SK-N-SH treated with all-trans-retinoic acid at 6 μM for 48 hours (cell line): ENCODE results near the gene GNAZ.

Experiments
- ATAC-seq: fragments of 200-7000 bp; cut with Tn5 transposase; 3 replicates; pipeline ENCODE4 v1.9.1; 2020; ENCODE audit warnings: mild to moderate bottlenecking, moderate library complexity
- ARNTL ChIP-seq: fragments of 450-650 bp; formaldehyde crosslinking; IDR thresholded peaks from 2 replicates; pipeline ENCODE4 v1.5.0; 2020; ENCODE audit warnings: low read depth, mild to moderate bottlenecking, moderate library complexity, borderline replicate concordance
- BACH2 ChIP-seq: fragments of 250-450 bp; sonication (Bioruptor Pico); IDR thresholded peaks from 2 replicates; pipeline ENCODE4 v1.9.0; 2021; ENCODE audit warnings: mild to moderate bottlenecking, borderline replicate concordance
- CREB5 ChIP-seq: fragments of 250-450 bp; sonication (Bioruptor Pico); IDR thresholded peaks from 2 replicates; pipeline ENCODE4 v1.5.1; 2020; ENCODE audit warnings: low read depth, mild to moderate bottlenecking, moderate library complexity
- CSDC2 ChIP-seq: fragments of 250-450 bp; sonication (Bioruptor Pico); IDR thresholded peaks from 2 replicates; pipeline ENCODE4 v1.5.0; 2020; ENCODE audit warnings: mild to moderate bottlenecking, moderate library complexity
- CSRNP3 ChIP-seq: fragments of 250-450 bp; sonication (Bioruptor Pico); IDR thresholded peaks from 2 replicates; pipeline ENCODE4 v1.5.1; 2021; ENCODE audit warnings: mild to moderate bottlenecking, moderate library complexity
- ESRRG ChIP-seq: fragments of 250-450 bp; sonication (Bioruptor Pico); IDR thresholded peaks from 2 replicates; pipeline ENCODE4 v1.6.1; 2021; ENCODE audit warnings: mild to moderate bottlenecking
- GLIS3 ChIP-seq: fragments of 250-450 bp; sonication (Bioruptor Pico); IDR thresholded peaks from 2 replicates; pipeline ENCODE4 v1.5.0; 2020; ENCODE audit warnings: mild to moderate bottlenecking, moderate library complexity
- OSR1 ChIP-seq: fragments of 250-450 bp; sonication (Bioruptor Pico); IDR thresholded peaks from 2 replicates; pipeline ENCODE4 v1.8.0; 2022; ENCODE audit warnings: moderate library complexity, mild to moderate bottlenecking, inconsistent platforms
- PPARA ChIP-seq: fragments of 250-450 bp; sonication (Bioruptor Pico); IDR thresholded peaks from 2 replicates; pipeline ENCODE4 v1.5.0; 2020; ENCODE audit warnings: mild to moderate bottlenecking, borderline replicate concordance
- SNAI2 ChIP-seq: fragments of 250-450 bp; sonication (Bioruptor Pico); IDR thresholded peaks from 2 replicates; pipeline ENCODE4 v1.5.0; 2020; ENCODE audit warnings: mild to moderate bottlenecking, moderate library complexity
- TCF4 ChIP-seq: fragments of 250-450 bp; sonication (Bioruptor Pico); IDR thresholded peaks from 2 replicates; pipeline ENCODE4 v1.8.0; 2021; ENCODE audit warnings: mild to moderate bottlenecking, moderate library complexity, borderline replicate concordance
- TOX ChIP-seq: fragments of 250-450 bp; sonication (Bioruptor Pico); IDR thresholded peaks from 2 replicates; pipeline ENCODE4 v1.8.0; 2021; ENCODE audit warnings: mild to moderate bottlenecking, moderate library complexity, borderline replicate concordance
- ZC3H10 ChIP-seq: fragments of 250-450 bp; sonication (Bioruptor Pico); IDR thresholded peaks from 2 replicates; pipeline ENCODE4 v1.5.1; 2021; ENCODE audit warnings: mild to moderate bottlenecking, moderate library complexity
- ZFP3 ChIP-seq: fragments of 250-450 bp; sonication (Bioruptor Pico); IDR thresholded peaks from 2 replicates; pipeline ENCODE4 v1.5.0; 2020; ENCODE audit warnings: mild to moderate bottlenecking, moderate library complexity
- ZFP30 ChIP-seq: fragments of 450-650 bp; formaldehyde crosslinking; IDR thresholded peaks from 2 replicates; pipeline ENCODE4 v1.5.0; 2022; ENCODE audit warnings: mild to moderate bottlenecking, moderate library complexity
- ZNF565 ChIP-seq: fragments of 450-650 bp; formaldehyde crosslinking; conservative IDR thresholded peaks from 2 replicates; pipeline ENCODE4 v1.5.0; 2020; ENCODE audit warnings: low read depth, mild to moderate bottlenecking, moderate library complexity
- ZNF70 ChIP-seq: fragments of 450-650 bp; formaldehyde crosslinking; IDR thresholded peaks from 2 replicates; pipeline ENCODE4 v1.5.0; 2020; ENCODE audit warnings: mild to moderate bottlenecking, moderate library complexity
- TF ChIP-seq, protein P1 (sequence below): fragments of 250-450 bp; sonication (Bioruptor Pico); IDR thresholded peaks from 2 replicates; pipeline ENCODE4 v1.8.0; 2020; ENCODE audit warnings: mild to moderate bottlenecking, moderate library complexity, borderline replicate concordance
- TF ChIP-seq, protein P2 (sequence below): fragments of 250-450 bp; sonication (Bioruptor Pico); IDR thresholded peaks from 2 replicates; pipeline ENCODE4 v1.8.0; 2021; ENCODE audit warnings: low read depth, mild to moderate bottlenecking, moderate library complexity, borderline replicate concordance
- TF ChIP-seq, protein P3 (sequence below): fragments of 250-450 bp; sonication (Bioruptor Pico); IDR thresholded peaks from 2 replicates; pipeline ENCODE4 v1.5.0; 2020; ENCODE audit warnings: mild to moderate bottlenecking, moderate library complexity

Gene GNAZ

DNA sequence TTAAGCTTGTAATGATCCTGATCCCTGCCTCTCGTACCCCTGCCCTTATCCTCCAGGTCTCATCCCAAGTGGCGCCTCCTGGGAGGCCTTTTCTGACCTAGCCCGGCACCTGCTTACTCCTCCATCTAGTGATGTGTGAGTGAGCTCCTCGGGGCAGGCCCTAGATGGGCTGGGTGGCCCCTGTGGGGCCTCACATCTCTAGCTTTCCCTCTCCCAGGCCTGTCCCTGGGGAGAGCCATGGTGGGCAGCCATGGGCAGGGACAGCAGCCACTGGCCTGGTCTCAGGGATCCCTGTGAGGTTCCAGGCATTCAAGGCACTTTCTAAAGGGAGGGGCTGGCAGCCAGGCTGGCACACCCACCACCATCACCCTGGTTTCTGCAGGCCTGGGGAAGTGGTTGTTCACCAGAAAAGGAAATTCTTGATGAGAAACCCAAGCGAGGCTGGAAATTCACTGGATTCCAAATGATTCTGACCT is 27.9 kb downstream of the GNAZ start:
- ATAC-seq: no peak

GRCh38 chr22:23098718-23099530 is 28.6 kb downstream of the GNAZ start:
- ATAC-seq: no peak
- TF ChIP-seq, protein P1, sequence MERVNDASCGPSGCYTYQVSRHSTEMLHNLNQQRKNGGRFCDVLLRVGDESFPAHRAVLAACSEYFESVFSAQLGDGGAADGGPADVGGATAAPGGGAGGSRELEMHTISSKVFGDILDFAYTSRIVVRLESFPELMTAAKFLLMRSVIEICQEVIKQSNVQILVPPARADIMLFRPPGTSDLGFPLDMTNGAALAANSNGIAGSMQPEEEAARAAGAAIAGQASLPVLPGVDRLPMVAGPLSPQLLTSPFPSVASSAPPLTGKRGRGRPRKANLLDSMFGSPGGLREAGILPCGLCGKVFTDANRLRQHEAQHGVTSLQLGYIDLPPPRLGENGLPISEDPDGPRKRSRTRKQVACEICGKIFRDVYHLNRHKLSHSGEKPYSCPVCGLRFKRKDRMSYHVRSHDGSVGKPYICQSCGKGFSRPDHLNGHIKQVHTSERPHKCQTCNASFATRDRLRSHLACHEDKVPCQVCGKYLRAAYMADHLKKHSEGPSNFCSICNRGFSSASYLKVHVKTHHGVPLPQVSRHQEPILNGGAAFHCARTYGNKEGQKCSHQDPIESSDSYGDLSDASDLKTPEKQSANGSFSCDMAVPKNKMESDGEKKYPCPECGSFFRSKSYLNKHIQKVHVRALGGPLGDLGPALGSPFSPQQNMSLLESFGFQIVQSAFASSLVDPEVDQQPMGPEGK (CRISPR knock-in tag): no peak
- TF ChIP-seq ZC3H10: no peak
- TF ChIP-seq CSRNP3: no peak
- no peak for TF ChIP-seq ARNTL (CRISPR knock-in tag)
- no peak for TF ChIP-seq TCF4 (CRISPR knock-in tag)
- TF ChIP-seq TOX (CRISPR knock-in tag): no peak
- no peak for TF ChIP-seq ZFP30 (CRISPR knock-in tag)
- TF ChIP-seq CREB5: no peak
- TF ChIP-seq, protein P2, sequence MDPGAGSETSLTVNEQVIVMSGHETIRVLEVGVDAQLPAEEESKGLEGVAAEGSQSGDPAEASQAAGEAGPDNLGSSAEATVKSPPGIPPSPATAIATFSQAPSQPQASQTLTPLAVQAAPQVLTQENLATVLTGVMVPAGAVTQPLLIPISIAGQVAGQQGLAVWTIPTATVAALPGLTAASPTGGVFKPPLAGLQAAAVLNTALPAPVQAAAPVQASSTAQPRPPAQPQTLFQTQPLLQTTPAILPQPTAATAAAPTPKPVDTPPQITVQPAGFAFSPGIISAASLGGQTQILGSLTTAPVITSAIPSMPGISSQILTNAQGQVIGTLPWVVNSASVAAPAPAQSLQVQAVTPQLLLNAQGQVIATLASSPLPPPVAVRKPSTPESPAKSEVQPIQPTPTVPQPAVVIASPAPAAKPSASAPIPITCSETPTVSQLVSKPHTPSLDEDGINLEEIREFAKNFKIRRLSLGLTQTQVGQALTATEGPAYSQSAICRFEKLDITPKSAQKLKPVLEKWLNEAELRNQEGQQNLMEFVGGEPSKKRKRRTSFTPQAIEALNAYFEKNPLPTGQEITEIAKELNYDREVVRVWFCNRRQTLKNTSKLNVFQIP (CRISPR knock-in tag): no peak
- TF ChIP-seq CSDC2: no peak
- TF ChIP-seq GLIS3 (CRISPR knock-in tag): no peak
- no peak for TF ChIP-seq OSR1
- no peak for TF ChIP-seq ZFP3 (CRISPR knock-in tag)
- TF ChIP-seq SNAI2: no peak
- TF ChIP-seq, all 23 proteins: peak for 0

More for the DNA sequence above, 27.9 kb downstream of the GNAZ start:
- no peak for TF ChIP-seq ZFP30 (CRISPR knock-in tag)
- no peak for TF ChIP-seq ZFP3 (CRISPR knock-in tag)
- no peak for TF ChIP-seq BACH2 (CRISPR knock-in tag)
- no peak for TF ChIP-seq ZNF565 (CRISPR knock-in tag)
- no peak for TF ChIP-seq CSDC2
- no peak for TF ChIP-seq ZNF70 (CRISPR knock-in tag)
- TF ChIP-seq CSRNP3: no peak
- no peak for TF ChIP-seq TOX (CRISPR knock-in tag)
- TF ChIP-seq, protein P3, sequence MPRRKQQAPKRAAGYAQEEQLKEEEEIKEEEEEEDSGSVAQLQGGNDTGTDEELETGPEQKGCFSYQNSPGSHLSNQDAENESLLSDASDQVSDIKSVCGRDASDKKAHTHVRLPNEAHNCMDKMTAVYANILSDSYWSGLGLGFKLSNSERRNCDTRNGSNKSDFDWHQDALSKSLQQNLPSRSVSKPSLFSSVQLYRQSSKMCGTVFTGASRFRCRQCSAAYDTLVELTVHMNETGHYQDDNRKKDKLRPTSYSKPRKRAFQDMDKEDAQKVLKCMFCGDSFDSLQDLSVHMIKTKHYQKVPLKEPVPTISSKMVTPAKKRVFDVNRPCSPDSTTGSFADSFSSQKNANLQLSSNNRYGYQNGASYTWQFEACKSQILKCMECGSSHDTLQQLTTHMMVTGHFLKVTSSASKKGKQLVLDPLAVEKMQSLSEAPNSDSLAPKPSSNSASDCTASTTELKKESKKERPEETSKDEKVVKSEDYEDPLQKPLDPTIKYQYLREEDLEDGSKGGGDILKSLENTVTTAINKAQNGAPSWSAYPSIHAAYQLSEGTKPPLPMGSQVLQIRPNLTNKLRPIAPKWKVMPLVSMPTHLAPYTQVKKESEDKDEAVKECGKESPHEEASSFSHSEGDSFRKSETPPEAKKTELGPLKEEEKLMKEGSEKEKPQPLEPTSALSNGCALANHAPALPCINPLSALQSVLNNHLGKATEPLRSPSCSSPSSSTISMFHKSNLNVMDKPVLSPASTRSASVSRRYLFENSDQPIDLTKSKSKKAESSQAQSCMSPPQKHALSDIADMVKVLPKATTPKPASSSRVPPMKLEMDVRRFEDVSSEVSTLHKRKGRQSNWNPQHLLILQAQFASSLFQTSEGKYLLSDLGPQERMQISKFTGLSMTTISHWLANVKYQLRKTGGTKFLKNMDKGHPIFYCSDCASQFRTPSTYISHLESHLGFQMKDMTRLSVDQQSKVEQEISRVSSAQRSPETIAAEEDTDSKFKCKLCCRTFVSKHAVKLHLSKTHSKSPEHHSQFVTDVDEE (CRISPR knock-in tag): no peak
- TF ChIP-seq, protein P2 (CRISPR knock-in tag): no peak
- no peak for TF ChIP-seq PPARA (CRISPR knock-in tag)
- no peak for TF ChIP-seq SNAI2
- no peak for TF ChIP-seq ARNTL (CRISPR knock-in tag)
- no peak for TF ChIP-seq ESRRG
